Lower lobe of right lung (tissue), 2 donors: ENCODE data around the gene TCHH. TPM values are rescaled to one million over a fixed set of nuclear protein-coding genes. Genes with fewer than 3 reads are reported as not detected.

ENCODE experiments used
- ATAC-seq, 2 donors: fragments of 200-7000 bp; cut with Tn5 transposase; one replicate each; pipeline ENCODE4 v1.9.1; 2020 to 2022; ENCODE audit warnings: mild to moderate bottlenecking in 2 of 2, moderate library complexity in 2 of 2
- DNase-seq: peaks from one replicate; pipeline ENCODE4 v3.0.0-alpha.2; 2020
- H3K27ac ChIP-seq: fragments of 200-600 bp; one replicate; pipeline ENCODE4 v1.8.0; 2022
- H3K27me3 ChIP-seq: fragments of 200-600 bp; one replicate; pipeline ENCODE4 v1.8.0; 2022; ENCODE audit warnings: low read depth
- H3K36me3 ChIP-seq: fragments of 200-600 bp; one replicate; pipeline ENCODE4 v1.8.0; 2022; ENCODE audit warnings: mild to moderate bottlenecking
- H3K4me1 ChIP-seq: fragments of 200-600 bp; one replicate; pipeline ENCODE4 v1.8.0; 2022
- H3K4me3 ChIP-seq: fragments of 200-600 bp; one replicate; pipeline ENCODE4 v1.8.0; 2022; ENCODE audit warnings: mild to moderate bottlenecking
- H3K9me3 ChIP-seq: fragments of 200-600 bp; one replicate; pipeline ENCODE4 v1.8.0; 2022
- intact Hi-C: fragments of 100-400 bp; cut with DNase I; formaldehyde crosslinking; loops from one replicate; pipeline ENCODE4 v1.11.0; 2022
- total RNA-seq: library from RNA; stranded (reverse); fragmentation: NEBNext Ultra II Directional; extraction: Animal tissue kit (Norgen Biotek cat#: 25700); gene quantifications from one replicate; pipeline ENCODE4 v1.2.1, GENCODE V29; 2021
- TF ChIP-seq, protein P1 (sequence below): fragments of 200-600 bp; IDR thresholded peaks from one replicate; pipeline ENCODE4 v1.8.0; 2022; ENCODE audit warnings: antibody characterized with exemption, mild to moderate bottlenecking
- donor health status: DM: no; HTN: yes; CAD: no; lungs with severe emphysema.

Gene TCHH
- total RNA-seq, 1 donor from 2014 or later: 0.15 TPM

DNA sequence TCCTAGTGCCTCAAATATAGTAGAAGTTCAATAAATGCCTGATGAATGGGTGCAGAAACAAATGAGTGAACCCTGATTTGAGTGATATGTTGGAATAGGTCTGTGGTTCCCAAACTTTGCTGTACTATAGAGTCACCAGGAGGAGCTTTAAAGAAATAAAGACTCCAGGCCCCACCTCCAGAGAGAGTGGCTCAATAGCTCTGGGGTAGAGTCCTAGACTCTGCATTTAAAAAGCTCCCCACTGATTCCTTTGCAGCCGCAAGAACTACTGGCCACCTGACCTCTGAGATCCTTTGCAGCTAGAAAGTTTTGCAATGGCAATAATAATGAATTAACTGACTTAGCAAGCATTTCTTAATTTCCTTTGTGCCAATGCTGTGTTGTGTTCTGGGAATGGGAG is 47.3 kb downstream of the TCHH start:
- Histone ChIP-seq H3K36me3 (no peaks in the 10 kb centered on the region), H3K27me3 (peaks cover 20% of the 10 kb centered on the region), H3K4me3 (no peak overlapping the region), H3K4me1 (no peaks in the 10 kb centered on the region), H3K27ac (no peak overlapping the region), H3K9me3 (no peaks in the 10 kb centered on the region)
- intact Hi-C loops: no loop called here
- no peak for ATAC-seq
- no peak for DNase-seq
- TF ChIP-seq, protein P1, sequence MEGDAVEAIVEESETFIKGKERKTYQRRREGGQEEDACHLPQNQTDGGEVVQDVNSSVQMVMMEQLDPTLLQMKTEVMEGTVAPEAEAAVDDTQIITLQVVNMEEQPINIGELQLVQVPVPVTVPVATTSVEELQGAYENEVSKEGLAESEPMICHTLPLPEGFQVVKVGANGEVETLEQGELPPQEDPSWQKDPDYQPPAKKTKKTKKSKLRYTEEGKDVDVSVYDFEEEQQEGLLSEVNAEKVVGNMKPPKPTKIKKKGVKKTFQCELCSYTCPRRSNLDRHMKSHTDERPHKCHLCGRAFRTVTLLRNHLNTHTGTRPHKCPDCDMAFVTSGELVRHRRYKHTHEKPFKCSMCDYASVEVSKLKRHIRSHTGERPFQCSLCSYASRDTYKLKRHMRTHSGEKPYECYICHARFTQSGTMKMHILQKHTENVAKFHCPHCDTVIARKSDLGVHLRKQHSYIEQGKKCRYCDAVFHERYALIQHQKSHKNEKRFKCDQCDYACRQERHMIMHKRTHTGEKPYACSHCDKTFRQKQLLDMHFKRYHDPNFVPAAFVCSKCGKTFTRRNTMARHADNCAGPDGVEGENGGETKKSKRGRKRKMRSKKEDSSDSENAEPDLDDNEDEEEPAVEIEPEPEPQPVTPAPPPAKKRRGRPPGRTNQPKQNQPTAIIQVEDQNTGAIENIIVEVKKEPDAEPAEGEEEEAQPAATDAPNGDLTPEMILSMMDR: no peak

DNA sequence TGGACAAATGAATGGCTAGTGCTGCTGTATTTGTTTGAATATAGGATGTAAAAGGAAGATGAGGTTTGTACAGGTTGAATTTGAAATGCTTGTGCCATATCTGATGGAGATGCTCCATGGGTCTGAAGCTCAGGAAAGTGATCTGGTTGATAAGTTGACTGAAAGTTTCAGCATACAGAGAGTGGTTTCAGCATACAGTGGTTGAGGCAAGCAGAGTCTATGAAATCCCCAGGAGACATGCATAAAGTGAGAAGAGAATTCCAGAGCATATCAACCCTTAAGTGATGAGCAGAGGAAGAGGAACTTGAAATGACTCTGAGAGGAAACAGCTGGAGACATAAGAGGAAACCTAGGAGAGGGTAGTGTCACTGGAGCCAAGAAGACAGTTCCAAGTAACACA is 48.1 kb downstream of the TCHH start:
- intact Hi-C loops: no loop called here

DNA sequence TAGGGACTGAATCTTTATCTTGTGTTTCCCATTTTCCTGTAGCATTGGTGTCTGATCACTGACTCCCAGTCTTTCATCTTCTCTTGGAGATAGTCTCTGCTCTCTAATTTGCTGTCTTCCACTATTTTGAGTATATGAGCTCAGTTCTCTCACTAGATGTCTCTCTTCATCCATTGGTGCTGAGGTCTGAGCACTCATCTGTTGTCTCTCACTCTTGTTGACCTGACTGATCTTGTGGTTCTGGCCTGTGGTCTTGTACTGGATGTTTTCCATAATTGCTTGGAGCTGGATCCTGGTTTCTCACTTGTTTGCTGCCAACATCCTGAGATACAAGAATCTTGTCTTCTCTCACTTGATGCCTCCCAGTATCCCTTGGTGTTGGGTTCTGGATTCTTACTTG is 53.3 kb downstream of the TCHH start:
- ATAC-seq: no peak
- H3K4me1 ChIP-seq: no peaks in the 10 kb centered on the region
- intact Hi-C loops: no loop called here
- H3K27me3 ChIP-seq: peaks cover 29% of the 10 kb centered on the region
- no peaks in the 10 kb centered on the region for H3K9me3 ChIP-seq
- TF ChIP-seq, protein P1: no peak
- H3K36me3 ChIP-seq: no peaks in the 10 kb centered on the region
- DNase-seq: no peak
- no peak overlapping the region for H3K27ac ChIP-seq
- H3K4me3 ChIP-seq: no peak overlapping the region

More for the DNA sequence above, 48.1 kb downstream of the TCHH start:
- TF ChIP-seq, protein P1: no peak
- H3K9me3 ChIP-seq: no peaks in the 10 kb centered on the region
- DNase-seq (no peak), ATAC-seq (no peak)
- no peak overlapping the region for H3K27ac ChIP-seq
- H3K4me1 ChIP-seq: no peaks in the 10 kb centered on the region
- H3K27me3 ChIP-seq: peaks cover 20% of the 10 kb centered on the region
- no peak overlapping the region for H3K4me3 ChIP-seq
- H3K36me3 ChIP-seq: no peaks in the 10 kb centered on the region

Other genes with a start within 250 kb of the TCHH start
- 15.0 TPM for gene THEM4, start 205.9 kb downstream of the TCHH start, total RNA-seq
- gene S100A10, start 121.6 kb downstream of the TCHH start, total RNA-seq: 602 TPM
- gene S100A11, start 78.4 kb downstream of the TCHH start, total RNA-seq: 737 TPM
- not detected for gene TCHHL1, start 26.4 kb downstream of the TCHH start, total RNA-seq
- not detected for gene RPTN, start 43.8 kb upstream of the TCHH start, total RNA-seq
- gene HRNR, start 108.7 kb upstream of the TCHH start, total RNA-seq: not detected
- not detected for gene FLG, start 209.8 kb upstream of the TCHH start, total RNA-seq
- not detected for gene FLG2, start 244.6 kb upstream of the TCHH start, total RNA-seq